NCI-H2227 (cell line): ENCODE measurements around the gene SLC25A25.
"Not testable (repeated sequence)": the region's sequence is repeated elsewhere in the genome, so short reads cannot be mapped to it uniquely, and the experiment has no call there.

Experiments used
- DNase-seq: peaks from one replicate; lab custom pipeline; 2025; ENCODE audit not compliant: unreplicated experiment; lab: John Stamatoyannopoulos, UW

The SLC25A25 gene

DNA sequence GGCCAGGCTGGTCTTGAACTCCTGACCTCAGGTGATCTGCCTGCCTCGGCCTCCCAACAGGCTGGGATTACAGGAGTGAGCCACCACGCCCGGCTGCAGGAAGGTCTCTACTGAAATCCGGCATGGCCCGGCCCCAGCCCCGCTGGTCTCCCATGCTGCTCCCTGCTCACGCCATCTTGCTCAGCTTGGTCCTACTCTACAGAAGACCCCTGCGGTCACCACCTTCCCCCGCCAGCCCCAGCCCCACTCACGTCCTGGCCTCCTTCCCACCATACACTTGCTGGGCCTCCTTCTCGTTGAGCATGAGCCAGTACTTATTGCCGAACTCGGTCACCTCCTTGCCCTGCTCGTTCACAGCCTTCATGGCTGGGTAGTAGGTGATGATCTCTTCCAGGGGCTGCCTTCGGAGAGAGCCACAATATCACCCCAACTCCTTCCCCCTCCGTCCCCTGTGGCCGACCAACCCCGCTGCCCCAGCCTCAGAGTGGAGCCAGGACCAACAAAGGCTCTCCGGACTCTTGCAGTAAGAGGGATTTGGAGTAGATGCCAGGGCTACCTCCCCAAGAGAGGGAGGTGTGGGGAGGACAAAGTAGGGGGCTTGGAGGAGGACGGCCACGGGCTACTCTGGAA is 55.5 kb downstream of the SLC25A25 start:
- no peak for DNase-seq

DNA sequence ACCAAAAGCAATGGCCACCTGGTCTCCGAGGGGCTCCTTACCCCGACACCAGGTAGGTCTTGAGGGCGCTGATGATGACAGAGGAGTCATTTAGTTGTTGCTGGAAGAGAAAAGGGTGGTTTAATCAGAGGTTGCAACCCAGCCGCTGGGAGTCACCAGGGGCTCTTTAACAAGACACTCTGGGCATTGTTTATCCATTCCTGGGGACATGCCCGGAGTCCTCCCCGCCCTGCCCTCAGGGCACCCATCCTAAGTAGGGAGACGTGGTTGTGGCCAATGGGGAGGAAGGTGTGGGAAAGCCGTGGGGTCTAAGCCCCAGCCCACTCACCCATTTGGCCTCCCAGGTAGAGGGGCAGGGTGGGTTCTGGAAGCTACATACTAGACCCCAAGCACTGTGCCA is 56.4 kb downstream of the SLC25A25 start:
- DNase-seq = no peak

DNA sequence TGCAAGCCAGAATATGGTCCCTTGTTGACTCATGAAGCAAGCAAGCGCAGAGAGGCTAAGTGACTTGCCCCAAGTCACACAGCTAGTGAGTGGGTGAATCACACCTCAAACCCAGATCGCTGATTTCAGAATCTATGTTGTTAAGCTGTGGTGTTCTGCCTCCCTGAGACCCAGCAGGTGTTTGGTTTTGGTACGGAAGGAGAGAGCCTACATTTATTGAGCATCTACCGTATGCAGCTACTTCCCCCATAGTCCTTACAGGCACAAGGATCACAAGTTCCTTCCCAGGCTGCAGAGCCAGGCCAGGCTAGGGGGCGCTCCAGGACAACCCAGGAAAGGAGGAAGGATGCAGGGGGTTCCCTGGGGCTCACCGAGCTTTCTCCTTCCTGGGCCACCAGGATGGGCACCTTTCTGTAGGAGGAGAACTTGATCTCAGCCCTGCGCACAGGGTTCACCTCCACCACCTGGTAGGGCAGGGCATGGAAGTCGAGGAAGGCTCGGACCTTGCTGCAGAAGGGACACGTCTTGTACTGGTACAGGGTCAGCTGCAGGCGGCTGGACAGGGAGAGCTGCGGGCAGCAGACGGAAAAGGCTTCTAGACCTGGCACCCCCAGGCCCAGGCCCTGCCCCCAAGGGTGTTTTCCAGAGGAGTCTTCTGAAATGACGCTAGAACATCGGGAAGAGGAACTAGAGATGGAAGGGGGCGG is 57.0 kb downstream of the SLC25A25 start:
- DNase-seq = peak; percentile 23

DNA sequence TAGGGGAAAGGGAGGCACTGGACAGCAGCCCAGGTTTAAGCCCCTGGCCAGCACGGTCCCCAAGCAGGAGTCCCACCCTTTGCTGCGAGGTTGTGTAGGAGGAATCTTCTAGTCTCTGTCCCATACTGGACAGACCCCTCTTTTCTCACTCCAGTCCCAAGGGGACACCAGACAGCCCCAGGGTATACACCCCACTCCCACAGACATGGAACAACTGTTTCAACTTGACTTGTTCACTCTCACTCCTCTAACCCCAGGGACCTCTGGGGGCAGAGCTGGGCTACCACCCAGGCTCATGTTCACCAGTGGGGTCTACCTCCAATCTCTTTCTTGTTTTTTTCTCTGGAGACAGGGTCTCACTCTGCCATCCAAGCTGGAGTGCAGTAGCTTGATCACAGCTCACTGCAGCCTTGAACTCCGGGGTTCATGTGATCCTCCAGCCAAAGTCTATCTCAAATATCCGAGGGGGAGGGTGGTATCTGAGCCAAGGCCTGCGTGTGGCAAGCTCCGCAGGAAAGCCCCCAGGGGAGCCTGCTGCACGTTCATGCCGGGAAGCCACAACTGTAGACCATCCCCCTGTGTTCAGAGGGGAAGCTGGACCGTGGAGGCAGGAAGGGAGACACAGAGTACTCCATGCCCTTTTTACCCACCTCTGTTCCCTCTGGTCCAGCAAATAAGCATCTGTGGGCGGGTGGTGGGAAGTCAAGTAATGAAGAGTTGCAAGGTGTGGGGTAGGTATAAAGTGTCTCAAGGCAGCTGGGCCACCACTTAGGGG is 57.7 kb downstream of the SLC25A25 start:
- no peak for DNase-seq

DNA sequence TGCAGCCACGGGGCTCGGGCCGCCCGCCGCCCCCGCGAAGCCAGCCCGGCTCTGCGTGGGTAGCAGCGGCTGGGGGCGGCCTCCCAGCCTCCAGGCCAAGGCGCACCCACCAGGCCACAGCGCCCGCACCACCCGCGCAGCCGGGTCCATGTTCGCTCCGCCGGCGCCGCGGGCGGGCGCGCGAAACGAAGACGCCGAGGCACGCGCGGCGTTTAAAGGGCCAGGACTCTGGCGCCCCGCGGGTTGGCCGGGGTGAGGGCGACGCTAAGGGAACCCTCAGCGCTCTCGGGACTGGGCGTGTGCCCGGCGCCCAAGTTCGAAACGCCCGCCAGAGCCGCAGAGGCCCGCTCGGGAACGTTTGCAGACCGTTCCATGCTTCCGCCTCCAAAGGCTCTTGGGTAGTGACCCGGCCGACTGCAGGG is 59.5 kb downstream of the SLC25A25 start, which contains the start of gene PTGES2:
TSS of gene PTGES2 (minus strand) at position 162 of the 422 bp plus-strand sequence. CDS start at position 150, 12 bp downstream.
- peak; percentile 86 for DNase-seq

DNA sequence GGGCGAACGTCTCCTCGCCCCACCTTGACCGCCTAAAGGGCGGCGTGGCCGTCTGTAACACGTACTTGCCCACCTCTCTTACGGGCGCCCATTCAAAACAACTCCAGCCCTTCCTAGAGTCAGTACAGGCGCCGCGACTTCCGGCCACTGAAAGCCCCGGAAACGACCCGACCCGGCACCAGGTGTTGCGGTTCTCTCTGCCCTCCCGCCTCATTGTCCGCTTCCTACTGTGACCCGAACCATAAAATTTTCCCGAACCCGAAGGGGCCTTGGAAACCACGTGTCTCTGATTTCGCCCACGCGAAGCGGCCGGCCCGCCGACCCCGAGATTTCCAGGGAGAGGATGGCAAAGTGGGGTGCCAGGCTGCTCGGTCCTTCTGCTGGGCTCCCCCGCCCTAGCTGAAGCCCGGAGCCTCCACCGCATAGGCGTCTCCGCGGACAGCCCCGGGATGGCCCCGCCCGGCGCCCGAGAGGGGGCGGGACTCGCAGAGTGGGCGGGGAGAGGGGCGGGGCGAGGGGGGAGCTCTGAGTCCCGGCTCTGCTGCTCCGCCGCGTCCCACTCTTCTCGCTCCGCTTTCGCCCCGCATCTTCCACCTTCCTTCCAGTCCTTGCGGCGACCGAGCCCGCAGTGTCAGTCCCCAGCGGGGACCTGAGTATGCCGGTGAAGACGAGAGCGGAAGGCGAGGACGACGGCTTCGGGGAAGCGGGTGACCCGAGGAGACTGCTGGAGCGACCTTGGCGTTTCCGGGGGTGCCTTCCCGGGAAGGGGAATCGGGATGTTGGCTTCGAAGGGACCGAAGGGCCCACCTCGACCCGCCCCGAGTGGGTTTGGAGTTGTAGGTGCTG is 60.2 kb downstream of the SLC25A25 start:
- DNase-seq = peak; percentile 89

DNA sequence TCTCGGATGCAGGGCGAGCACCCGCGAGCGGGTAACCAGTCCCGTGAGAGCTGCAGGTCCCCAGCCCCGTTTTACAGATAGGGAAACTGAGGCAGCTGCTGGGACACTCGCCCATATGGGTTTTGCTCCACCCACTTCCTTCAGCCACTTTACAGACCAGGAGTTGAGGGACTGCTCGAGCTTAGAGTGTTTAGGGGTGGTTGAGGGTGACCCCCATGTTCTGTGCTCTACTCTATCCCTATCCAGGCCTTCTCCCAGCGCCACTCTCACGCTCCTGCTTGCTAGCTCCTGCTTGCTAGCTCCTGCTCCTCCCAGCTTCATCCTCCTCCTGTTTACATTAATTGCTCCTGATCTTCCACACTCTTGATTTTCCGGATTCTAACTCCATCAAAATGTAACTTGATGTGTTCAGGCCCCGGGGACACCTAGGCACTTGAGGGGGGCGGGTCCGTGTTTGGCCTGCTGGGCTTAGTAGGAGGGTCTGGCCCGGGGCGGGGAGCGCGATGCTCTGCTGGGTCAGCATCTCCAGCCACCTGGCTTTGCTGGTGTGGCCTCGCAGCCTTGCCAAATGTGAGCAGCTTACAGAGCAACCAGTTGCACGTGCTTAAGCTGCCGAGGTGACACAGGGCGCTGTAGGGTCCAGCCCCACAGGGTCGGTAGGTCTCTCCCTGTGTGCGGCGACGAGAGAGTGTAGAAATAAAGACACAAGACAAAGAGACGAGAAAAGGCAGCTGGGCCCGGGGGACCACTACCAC is 61.0 kb downstream of the SLC25A25 start:
- no peak for DNase-seq

DNA sequence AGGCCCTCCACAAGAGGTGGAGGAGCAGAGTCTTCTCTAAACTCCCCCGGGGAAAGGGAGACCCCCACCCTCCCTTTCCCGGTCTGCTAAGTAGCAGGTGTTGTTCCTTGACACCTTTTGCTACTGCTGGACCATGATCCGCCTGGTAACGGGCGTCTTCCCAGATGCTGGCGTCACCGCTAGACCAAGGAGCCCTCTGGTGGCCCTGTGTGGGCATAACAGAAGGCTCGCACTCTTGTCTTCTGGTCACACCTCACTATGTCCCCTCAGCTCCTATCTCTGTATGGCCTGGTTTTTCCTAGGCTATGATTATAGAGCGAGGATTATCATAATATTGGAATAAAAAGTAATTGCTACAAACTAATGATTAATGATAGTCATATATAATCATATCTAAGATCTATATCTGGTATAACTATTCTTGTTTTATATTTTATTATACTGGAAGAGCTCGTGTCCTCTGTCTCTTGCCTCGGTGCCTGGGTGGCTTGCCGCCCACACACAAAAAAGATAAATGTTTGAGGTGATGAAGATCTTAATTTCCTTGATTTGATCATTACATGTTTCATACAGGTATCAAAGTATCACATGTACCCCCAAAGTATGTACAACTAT is 62.1 kb downstream of the SLC25A25 start:
- DNase-seq = not testable (repeated sequence)

DNA sequence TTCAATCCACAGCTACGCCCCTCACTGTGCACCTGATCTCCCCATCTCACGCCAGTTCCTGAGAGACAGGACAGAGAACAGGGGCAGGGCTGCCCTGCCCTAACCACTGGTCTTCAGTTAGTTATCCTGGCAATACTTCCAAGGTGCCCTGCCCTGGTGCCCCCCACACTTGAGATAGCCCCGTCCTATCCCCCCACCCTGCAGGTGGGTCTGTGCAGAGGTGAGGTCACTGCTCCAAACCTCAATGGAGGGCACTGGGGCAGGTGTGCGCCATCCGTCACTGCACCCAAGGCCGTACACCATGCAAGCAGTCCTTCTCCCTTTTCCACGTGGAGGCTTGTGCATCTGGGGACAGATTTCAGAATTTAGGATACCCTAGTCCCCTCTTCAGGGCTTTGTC is 62.6 kb downstream of the SLC25A25 start:
- DNase-seq = not testable (repeated sequence)

DNA sequence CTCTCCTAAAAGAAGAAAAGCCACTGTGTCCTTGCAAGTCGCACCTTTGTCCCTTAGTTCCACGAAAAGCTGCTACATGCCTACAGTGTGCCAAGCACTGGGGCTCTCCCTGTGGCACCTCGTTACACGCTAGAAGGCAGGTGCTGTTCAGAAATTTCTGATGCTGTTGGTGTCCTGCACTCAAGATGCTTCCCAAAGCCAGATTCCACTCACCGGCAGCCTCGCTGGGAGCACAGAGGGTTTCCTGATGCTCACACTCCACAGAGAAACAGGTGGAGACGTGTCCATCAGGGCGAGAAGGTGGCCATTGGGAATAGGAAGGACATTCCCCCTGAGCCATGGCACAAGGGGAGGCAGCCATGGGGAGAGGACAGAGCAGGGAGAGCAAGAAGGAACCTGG is 63.3 kb downstream of the SLC25A25 start:
- not testable (repeated sequence) for DNase-seq

DNA sequence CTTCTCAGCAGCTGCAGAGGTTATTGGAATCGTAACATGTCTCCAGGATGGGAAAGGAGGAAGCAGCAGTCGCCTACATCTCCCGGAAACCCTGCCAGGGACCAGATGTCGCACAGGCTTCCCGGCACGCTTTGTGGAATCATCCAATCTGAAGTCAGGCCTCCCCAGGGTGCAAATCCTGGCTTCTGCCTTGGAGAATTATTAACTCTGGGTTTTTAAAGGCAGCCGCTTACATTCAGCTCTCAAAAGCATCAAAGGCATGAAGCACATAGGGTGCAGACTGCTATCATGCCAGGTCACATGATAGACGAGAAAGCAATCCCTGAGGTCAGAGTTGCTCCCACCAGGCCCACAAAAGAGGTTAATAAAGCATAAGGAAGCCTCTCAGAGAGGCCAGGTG is 64.1 kb downstream of the SLC25A25 start:
- DNase-seq = not testable (repeated sequence)

DNA sequence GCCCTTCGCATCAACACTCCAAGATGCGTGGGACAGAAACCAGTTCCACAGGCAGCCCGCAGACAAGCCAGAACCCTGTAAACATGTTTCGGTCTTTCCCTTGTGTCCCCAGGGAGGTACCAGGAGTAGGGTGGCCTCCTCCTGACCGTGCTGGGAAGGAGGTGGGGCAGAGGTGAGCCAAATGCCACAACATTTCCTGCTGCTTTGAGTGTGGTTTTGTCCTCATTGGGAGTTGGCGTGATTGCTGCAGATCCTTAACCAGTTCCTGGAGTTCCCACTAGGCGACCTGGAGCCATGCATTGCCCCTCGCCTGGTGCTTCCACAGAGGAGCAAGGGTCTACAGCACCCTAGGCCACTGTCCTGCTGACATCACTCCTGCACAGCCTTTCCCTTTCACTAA is 67.5 kb downstream of the SLC25A25 start:
- DNase-seq = not testable (repeated sequence)

DNA sequence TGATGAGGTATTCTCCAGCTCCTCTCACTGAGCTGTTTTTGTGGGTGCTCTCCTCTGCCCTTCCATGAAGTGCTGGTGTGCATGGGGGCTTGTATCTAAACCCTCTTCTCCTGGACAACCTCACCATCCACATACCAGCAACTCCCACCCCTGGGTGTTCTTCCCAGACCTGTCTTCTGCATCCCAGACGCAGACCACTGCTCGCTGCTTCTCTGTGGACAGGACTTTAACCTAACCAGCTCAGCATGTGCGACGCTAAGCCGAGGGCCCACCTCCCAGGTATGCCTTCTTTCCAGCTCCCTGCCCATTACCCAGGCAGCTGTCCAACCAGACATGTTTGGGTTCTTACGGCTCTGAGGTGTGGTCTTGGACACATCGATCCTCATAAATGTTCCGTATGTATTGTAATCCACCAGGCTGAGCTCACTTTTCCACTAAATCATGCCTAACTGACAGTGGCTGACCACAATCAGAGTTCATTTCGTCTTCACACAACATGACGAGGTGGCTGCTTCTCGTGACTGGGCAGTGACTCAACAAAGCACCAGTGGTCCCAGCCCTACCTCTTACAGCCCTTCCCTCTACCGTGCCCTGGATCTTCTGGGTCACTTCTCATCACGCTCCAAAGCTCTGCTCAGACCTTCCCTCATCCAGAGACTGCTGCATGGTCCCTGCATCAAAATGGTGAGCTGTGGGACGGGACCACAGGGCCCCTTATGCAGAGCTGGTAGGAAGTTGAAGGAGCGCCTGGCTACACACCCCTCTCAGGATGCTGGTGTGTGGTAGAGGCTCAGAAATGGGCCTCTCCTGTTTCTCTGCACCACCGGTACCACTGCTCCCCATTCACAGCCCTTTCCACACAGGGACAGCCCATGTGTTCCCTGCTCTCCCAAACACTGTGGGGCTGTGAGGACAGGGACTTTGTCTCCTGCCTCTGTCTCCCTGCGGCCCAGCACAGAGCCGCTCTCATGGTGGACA is 69.1 kb downstream of the SLC25A25 start:
- DNase-seq = no peak

DNA sequence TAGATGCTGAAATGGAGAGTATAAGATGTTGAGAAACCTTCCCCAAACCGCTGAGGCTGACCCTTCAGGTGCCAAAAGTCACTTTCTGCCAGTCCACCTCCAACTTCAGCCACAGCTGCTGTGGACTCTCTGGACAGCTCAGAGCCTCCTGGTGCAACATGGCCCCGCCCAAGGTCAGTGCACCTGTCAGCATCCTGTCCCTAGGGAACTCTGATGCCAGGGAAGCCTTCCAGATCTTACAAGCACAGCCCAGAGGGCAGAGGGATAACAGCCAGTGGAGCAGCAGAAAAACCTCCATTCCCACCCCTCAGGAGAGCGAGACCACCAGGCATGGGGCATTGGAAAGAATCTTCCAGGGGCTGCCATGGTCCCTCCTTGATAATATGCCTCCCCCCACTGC is 70.0 kb downstream of the SLC25A25 start:
- no peak for DNase-seq

DNA sequence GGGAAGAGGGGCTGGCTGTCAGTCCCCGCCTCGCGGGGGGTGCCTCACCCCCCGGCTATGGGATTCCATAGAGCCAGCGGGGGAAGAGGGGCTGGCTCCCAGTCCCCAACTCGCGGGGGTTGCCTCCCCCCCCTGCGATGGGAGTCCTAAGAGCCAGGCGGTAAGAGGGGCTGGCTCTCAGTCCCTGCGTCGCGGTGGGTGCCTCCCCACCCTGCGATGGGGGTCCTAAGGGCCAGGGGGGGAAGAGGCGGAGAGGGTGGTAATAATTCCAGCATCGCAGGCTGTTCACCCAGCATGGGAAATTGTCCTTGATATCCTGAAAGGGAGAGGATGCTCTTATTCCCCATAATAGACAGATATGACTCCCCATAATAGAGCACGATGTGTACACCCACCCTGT is 71.6 kb downstream of the SLC25A25 start:
- no peak for DNase-seq

DNA sequence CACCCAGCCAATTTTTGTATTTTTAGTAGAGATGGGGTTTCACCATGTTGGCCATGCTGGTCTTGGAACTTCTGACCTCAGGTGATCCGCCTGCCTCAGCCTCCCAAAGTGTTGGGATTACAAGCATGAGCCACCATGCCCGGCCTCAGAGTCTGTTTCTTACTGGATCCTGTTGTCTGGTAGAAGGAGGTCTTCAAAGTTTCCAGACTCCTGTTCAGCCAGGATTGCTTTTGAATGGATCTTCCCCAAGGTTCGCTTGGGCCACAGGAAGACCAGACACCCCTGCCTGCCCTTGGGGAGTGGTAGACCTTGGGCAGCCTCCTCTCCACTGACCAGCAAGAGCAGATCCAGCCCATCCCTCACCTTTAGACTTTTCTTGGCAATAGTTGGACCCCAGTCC is 73.6 kb downstream of the SLC25A25 start:
- no peak for DNase-seq

DNA sequence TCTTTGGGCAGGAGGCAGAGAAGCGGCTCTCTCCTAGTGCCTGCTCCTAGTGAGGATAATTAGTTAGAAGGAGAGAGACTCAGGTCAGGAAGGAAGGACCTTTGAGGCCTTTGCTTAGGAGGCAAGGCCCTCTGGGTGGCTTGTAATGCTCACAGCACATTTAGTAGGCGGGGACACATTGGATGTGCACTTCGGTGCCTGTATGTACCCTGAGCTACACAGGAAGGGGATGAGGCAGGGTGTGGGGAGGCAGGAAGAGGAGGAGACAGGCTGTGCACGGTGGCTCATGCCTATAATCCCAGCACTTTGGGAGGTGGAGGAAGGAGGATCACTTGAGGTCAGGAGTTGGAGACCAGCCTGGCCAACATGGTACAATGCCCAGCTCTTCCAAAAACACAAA is 74.0 kb downstream of the SLC25A25 start:
- no peak for DNase-seq

DNA sequence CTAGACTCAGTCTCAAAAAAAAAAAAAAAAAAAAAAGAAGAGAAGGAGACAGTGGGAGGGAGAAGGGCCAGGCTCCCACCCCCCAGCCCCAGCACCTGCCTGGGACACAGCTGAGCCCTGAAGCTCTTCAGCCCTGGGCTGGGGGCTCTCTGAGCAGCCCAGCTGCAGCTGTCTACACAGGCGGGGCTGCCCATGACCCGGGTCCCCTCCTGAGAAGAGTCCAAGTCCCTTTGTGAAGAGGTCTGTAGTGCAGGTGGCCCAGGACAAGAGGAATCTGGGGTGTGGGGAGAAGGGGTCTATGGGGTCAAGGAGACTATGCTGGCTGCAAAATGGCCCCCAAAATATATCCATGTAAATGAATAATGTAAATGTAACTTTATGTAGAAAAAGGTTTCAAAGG is 74.6 kb downstream of the SLC25A25 start:
- no peak for DNase-seq
